HG03378 (cell line): Measurements from ENCODE around the gene PRPF6.

Source experiments
- ATAC-seq: cut with Tn5 transposase; IDR thresholded peaks from one replicate; pipeline ENCODE4 v1.9.1; 2021; ENCODE audit warnings: mild to moderate bottlenecking, moderate library complexity; ENCODE audit not compliant: unreplicated experiment

Gene PRPF6

DNA sequence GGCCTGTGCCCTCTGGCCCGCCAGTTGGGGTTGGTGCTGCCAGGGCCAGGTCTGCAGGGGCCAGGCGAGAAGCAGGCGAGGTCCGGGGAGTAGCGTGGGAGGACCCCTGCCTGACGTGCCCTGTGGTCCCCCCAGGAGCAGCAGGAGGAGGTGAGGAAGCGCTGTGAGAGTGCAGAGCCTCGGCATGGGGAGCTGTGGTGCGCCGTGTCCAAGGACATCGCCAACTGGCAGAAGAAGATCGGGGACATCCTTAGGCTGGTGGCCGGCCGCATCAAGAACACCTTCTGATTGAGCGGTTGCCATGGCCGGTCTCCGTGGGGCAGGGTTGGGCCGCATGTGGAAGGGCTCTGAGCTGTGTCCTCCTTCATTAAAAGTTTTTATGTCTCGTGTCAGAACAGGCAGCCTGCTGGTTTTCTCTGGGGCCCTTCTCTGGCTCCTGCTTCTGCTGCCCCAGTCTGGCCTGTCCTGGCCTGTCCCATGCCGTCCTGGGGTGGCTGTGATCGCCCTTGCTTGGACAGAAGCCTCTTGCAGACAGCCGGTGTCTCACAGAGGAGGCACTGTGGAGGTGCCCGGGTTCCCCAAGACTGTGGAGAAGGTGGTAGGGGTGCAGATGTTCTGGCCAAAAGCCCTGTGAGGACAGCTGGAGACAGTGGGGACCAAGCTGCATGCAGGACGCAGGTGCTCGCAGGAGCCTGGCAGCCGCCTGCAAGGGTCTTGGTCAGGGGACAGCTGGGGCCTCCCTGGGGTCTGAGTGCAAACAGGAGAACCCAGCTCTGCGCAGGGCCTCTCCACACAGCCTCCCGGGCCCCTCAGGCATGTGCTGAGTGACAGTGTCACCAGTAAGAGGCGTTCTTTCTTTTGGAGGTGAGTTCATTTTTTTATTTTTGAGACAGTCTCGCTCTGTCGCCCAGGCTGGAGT lies 52.0 kb downstream of the PRPF6 start:
- no peak for ATAC-seq

DNA sequence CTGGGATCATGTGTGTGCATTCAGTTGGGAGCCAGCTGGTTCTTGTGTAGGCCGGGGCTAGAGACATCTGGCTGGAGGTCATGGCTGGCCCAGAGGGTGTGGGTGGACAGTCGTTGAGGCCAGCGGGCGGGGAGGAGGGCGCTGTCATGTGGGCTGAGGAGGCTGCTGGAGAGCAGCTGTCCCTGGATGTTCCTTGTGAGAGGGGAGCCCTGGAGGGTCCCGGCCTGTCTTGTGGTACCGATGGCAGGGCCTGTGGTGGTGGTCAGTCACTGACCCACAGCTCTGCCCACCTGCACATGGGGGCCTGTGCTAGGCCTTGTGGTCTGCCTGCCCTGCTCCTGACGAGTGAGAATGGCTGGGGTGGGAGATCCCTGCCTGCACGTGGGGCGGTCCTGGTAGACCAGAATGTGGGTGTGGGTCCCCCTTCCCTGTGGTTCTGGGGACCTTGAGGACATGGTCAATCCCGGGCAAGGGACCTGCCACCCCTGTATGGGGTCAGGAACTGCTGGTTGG lies 53.1 kb downstream of the PRPF6 start:
- no peak for ATAC-seq

DNA sequence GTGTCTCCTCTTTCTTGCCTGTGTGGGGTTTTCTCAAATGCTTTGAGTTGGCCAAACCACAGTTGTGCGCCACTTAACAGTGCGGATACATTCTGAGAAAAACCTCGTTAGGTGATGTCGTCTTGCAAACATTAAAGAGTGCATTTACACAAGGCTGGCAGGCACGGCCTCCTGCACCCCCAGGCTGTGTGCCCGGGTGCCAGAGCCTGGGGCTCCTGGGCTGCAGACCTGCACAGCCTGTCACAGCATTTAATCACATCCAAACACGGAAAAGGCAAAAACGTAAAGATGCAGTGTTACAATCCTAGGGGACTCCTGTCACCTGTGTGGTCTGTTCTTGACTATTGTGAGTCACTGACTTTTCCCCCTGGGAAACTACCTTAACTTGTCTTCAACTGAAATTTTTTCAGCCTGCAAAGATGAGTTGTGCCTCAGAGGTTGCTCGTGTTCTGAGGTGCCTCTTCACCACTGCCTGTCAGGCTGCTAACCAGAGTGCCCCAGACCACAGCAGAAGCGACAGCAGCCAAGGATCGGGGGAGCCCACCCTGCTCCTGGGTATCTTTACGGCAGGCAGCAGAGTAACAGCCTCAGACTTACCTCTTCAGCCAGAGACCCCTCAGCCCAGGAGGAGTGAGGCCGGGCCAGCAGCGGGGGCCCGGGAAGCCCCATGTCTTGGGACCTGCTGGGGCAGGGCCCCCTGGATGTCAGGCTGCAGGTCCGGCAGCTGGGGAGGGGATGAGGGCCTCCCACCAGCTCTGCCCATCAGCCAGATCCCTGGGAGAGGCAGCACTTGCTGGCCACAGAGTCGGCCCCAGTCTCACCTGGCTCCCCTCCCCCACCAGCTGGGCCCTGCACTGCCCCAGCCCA lies 54.4 kb downstream of the PRPF6 start:
- ATAC-seq: no peak

DNA sequence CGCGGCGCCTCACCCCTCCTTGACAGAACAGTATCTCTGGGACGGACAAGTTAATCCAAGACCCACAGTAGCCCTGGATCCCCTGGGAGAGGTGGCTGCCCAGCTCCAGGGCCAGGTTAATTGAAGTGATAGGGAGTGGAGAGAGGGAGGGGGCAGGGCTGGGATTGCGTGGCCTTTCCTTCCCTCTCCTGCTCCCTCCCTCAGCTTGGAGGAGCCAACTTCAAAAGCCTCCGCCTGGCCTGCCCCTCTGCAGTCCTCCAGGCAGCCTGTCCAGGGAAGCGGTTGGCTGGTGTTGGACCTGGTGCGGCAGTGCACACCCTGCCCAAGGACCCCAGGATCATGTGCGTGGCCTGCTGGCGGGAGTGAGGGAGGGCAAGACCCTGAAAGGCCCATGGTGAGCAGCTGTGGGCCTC lies 55.0 kb downstream of the PRPF6 start, which contains the start of gene C20orf204:
Gene C20orf204 (plus strand): TSS at position 250 of the 413 bp plus-strand sequence. CDS start 142 bp downstream, at position 392.
- no peak for ATAC-seq

DNA sequence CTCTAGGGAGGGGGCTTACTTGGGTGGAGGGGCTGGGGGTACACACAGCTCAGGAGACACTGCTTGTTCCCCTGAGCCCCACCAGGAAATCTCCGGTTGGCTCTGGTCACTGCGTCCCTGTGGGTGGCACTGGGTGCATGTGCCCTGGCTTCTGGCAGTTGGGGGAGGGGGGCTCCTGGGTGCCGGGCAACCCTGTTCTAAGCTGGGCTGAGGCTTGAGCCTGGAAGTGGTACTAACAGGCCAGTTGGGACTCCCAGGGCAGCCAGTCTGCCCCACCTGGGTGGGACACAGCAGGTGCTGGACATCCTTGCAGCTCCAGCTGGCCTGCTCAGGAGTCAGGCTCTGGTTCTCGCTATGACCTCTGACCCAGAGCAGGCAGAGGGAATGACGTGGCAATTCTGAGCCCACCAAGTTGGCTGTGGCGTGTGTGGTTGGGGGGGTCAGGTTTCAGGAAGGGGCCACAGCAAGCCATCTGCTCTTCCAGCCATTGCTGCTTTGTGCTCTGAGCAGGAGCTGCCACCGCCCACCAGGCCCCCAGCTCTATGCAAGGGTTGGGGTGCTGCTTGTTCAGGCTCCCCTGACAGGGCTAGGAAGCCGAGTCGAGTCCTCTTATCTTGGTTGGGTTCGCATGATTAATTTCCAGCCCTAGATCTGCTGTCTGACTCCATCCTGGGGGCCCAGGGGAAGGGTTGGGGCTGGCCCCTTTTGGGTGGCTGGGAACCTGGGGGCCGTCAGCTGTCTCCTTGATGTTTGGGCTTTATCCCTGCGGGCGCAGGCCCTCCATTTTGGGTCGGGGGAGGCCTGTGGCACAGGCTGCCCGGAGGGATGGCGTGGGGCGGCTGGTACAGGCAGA lies 55.6 kb downstream of the PRPF6 start:
- no peak for ATAC-seq

DNA sequence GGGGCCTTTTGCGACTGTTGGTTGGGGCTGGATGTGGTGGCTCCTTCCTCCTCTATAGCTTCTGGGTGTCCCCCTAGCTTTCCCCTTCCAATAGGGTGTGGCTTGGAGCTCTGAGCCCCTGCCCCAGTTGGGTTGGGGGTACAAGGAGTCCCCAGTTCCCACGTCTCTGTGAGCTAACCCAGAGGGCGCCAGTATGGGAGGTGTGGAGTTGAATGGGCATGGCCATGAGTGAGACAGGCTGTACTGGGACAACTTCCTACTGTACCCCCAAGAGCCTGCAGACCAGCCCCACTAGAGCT lies 56.2 kb downstream of the PRPF6 start:
- ATAC-seq: no peak

DNA sequence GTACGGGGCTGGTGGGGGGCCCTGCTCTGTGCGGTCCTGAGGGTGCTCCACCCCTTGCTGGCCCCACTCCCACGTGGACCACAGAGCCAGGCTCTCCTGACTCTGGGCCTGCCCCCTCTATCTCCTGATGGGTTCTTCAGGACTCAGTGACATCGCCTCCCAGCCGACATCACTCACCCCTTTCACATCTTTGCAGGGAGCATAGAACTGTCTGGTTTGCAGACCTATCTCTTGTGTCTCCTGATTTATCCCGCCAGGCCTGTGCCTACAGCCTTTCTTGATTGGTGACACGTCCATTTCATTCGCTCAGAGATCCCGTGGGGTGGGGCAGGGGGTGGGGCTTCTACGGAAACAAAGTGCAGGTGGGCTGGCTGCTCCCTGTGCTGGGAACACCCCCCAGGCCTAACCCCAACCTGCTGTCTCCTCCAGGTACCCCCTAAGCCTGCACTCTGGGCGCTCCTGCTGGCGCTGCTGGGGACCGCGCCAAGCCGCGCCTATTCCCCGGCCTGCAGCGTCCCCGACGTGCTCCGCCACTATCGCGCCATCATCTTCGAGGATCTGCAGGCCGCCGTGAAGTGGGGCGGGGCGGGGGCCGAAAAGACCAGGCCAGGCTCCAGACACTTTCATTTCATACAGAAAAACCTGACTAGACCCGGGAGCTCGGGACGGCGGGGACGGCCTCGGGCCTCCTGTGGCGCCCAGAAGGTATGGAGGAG lies 56.7 kb downstream of the PRPF6 start:
- no peak for ATAC-seq

DNA sequence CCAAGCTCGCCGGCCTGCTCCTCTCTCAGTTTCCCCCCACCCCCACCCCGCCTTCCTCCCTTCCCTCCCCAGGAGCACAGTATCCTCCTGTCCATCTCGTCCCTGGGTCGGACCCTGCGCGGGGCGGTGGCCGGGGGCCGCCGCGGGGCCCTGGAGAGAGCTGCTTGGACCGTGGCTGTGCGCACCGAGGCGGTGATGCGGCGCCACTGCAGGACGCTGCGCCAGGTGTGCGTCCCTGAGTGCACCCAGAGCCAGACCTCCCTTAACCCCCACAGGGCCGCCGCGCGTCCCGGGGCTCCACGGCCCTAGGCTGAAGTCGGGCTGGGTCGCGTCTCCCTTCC lies 57.3 kb downstream of the PRPF6 start:
- ATAC-seq: no peak

DNA sequence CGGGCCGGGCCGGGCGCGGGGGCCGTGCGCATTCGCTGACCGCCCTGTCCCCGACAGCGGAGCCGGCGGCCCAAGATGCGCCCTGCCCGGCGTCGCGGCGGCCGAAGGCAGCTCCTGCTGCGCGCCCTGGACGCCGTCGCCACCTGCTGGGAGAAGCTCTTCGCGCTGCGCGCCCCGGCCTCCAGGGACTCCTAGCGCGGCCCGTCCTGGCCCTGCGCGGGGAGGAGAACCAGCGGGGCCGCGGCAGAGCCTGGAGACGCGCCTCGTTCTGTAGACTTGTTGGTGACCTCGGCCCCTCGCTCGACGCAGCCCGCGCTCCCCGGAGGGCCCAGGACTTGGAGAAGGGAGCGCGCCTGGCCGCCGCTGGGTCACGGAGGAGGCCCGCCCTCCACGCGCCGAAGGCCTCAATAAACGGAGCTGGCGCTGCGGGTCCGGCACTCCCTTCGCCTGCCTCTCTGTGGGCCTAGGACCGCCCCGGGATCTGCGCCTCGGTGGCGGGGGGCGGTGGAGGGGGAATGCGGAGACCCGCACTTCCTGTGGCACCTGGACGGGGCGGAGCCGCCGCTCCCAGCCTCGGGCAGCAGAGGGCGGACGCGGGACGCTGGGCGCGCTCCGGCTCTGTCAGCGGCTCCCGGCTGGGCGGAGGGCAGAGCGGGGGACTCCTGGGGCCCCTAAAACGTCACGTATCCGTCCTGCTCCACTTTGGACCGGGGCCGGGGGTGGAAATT lies 57.8 kb downstream of the PRPF6 start:
- ATAC-seq: no peak

DNA sequence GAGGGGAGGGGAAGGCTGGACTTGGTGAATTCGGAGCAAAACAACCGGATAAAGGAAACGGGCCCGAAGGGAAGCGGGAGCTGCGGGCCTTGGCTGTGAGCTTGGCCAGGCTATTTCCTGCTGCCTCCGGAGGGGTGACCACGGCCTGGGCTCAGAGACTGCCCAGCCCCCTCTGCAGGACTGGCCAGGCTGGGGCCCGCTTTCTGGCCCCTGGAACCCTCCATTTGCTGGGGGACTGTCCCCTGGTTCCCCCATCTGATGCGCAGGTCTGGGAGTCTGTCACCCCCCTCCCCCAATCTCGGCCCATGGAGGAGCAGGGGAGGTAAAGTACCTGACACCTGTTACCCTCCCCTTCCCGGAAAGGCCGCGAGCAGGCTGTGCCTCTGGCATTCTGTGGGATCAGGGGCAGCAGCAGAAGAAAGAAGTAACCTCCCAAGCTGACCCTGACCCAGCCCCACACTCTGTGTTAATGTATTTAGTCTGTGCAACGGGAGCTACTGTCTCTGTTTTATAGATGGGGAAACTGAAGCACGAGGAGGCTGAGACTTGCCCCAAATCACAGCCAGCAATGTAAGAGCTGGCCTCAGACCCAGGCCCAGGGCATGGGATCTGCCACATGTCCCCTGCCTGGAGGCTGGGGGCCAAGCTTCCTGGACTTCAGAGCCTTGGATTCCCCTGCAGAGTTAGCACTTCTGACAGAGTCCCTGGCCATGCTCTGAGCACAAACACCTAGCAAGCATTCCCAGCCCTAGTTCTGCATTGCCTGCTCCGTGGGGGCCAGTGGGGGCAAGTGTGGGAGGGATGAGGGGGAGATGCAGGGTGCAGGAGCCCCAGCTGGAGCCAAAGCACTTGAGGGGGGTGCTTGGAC lies 58.6 kb downstream of the PRPF6 start:
- no peak for ATAC-seq

DNA sequence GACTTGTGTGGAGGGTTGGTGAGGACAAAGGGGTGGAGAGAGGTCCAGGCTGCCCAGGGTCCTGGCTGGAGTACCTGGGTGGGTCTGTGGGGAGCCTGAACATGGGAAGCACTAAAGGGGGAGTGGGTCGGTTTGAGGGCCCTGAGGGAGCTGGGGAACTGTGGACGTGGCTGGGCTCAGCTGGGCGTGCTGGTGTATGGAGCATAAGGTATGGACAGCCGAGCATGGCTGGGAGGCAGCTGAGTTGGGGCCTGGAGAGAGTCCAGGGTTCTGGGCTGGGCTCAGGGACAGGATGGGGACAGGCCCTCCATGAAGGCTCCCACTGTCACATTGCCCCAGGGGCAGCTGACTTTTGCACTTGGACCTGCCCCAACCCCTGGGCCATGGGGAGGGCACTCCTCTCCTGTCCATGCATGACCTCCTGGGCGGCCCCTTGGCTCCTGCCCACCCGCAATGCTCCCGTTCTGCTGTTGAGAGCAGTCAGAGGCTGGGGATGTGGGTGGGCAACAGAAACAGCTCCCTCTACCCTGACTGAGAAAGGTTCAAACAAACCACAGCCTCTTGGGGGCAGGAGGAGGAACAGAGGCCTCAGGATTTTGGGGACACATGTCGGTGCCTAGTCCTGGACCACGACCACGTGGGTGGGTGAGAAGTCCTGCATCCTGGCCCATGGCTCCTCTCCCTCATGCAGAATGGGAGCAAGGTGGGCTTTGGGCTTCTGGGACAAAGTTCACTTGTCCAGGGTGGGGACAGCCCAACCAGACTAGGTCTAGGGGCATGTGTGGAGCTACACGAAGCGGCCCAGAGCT lies 59.5 kb downstream of the PRPF6 start:
- no peak for ATAC-seq

DNA sequence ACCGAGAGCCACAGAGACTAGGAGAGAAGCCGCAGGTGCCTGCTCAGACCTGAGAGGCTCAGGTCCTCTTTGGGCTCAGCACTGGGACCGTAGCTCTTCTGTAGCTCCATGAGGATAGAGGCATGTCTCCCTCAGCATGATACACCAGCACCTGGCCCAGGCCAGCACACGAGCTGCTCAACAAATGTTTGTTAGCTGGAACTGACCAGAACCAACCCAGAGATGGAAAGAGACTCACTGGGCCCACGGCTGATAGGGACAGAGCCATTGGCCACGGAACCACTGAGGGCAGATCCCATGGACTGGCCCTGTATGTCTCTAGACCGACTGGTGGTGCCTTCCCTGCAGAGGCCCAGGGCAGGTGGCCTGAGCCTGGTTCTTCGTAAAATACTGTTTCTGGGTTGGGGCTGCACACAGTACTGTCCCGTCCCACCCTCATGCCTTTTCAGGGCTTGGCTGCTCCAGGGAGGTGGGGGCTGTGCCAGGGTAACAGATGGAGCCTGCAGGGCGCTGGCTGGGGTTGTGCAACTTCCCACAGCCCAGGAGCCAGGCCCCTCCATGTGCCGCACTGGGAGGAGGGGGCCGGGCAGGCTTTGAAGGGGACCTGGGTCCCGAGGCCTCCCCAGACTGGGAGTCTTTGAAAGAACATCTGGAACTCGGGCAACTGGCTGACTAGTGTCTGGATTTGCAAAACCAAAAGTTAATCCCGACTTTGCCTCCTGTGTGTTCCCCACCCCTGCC lies 60.3 kb downstream of the PRPF6 start:
- ATAC-seq: no peak

DNA sequence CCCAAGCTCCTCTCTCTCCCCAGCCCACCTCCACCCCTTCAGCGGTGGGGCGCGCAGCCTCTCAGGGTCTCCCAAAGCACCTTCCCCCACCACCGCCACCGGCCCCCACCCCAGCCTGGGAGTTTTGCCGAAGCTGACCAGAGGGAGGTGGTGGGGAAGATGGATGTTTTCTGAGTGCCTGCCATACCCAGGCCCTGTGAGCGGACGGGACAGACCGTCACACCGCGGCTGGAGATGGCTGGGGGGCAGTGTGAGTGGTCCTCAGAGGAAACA lies 60.8 kb downstream of the PRPF6 start:
- no peak for ATAC-seq

DNA sequence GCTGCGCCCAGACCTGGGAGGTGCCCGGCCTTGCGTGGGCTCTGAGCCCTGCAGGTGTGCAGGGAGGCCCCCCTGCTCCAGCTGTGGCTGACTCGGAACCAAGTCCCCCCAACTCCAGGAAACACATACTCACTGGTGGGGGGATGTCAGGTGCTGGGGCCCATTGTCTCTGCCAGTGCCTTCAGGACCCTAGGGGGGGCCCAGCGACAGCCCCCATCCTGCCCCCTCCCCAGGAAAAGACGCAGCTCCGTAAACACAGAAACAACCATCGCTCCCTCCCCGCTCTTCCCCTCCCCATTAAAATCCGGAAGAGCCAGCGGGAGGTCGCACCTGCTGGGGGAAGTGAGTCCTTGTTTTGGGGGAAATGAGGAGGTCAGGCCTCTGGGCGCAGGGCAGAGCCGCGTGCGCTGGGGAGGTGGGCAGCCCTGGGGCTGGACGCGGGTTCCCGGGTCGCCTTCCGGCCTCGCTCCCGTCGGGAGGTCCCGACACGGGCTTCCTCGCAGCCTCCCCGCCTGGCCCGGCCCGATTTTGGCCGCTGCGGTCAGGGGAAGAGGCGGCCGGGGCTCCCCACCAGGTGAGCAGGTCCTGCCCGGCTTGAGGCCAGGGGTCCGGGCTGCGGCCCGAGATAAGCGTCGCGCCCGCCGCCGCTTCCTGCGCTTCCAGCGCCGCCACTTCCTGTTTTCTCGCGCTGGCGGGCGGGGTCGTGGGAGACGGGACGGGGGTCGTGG lies 61.3 kb downstream of the PRPF6 start:
- no peak for ATAC-seq

DNA sequence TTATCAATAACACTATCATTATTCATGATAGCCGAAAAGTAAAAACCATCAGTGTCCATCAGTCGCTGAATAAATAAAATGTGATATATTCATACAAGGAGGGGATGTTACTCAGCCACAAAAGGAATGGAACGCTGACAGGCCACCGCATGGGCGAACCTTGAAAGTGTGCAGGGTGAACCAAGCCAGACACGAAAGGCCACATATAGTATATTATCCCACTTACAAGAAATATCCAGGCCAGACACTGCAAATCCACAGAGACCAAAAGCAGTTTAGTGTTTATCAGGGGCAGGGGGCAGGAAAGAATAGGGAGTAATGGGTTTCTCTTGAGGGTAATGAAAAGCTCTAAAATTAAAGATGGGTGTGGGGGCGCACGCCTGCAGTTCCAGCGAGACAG lies 62.8 kb downstream of the PRPF6 start:
- no peak for ATAC-seq

DNA sequence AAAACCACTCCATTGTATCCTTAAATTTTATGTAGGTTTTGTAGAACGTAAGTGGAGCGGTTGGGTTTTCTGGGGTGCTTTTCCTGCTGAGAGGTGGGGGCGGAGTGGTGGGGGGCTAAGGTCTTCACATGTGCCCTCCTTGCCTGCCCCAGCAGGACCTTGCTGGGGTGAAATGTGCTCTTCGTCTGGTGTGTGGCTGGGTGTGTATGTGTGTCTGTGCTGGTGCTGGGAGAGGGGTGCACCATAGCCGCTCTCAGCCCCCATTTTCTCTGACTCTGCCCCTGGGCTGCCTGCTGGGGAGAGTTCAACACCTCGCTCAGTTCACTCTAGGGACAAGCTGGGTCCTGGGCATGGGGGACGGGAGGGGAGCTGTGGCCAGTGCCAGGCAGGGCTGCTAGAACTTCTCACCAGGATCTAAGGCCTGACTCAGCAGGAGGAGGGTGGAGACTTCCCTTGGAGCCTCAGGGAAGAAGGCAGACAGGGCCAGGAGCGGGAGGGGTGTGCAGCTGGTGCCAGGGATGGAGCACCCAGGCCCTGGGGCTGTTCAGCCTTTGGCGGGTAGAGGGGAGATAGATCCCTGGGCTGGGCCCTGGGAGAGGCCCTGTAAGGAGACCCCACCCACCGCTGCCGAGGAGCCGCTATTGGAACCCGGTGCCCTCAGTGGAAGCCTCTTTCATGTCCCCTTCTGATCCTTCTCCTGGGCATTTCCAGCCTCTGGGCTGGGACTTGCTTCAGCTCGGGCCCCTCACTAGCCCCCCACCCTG lies 63.7 kb downstream of the PRPF6 start:
- no peak for ATAC-seq
